Keratinocyte (primary cell): ENCODE results near the gene SVIP. TPM values are rescaled to one million over a fixed set of nuclear protein-coding genes. Genes with fewer than 3 reads are reported as not detected.

Experiments
- DNase-seq: peaks from one replicate; pipeline ENCODE4 v3.0.0-alpha.2; 2011; ENCODE audit warnings: low read depth, missing footprints, low spot score
- FAIRE-seq: peaks from 2 replicates; lab custom pipeline; 2011; peaks lifted over from hg19 to GRCh38; lab: Jason Lieb, UNC
- H2AFZ ChIP-seq: 2 replicates; pipeline ENCODE4 v1.6.0; 2012; ENCODE audit warnings: low read length, control low read depth, inconsistent platforms; ENCODE audit not compliant: control insufficient read depth
- H3K27ac ChIP-seq: 2 replicates; pipeline ENCODE4 v1.5.1; 2011; ENCODE audit warnings: low read length; ENCODE audit not compliant: control insufficient read depth, insufficient read depth
- H3K27me3 ChIP-seq: 3 replicates; pipeline ENCODE4 v1.6.0; 2011; ENCODE audit warnings: low read length; ENCODE audit not compliant: control insufficient read depth, insufficient read depth; ENCODE audit errors: extremely low read depth
- H3K36me3 ChIP-seq, 2 experiments: 2 replicates in 1 of 2; 3 replicates in 1 of 2; pipeline ENCODE4 v1.5.1; 2011; ENCODE audit warnings: low read length in 2 of 2, mild to moderate bottlenecking in 1 of 2; ENCODE audit not compliant: control insufficient read depth in 2 of 2, insufficient read depth in 2 of 2; ENCODE audit errors: extremely low read depth in 1 of 2
- H3K4me1 ChIP-seq: 3 replicates; pipeline ENCODE4 v1.5.1; 2011; ENCODE audit warnings: low read length; ENCODE audit not compliant: control insufficient read depth, insufficient read depth; ENCODE audit errors: extremely low read depth
- H3K4me2 ChIP-seq: 3 replicates; pipeline ENCODE4 v1.6.0; 2011; ENCODE audit warnings: low read depth, low read length; ENCODE audit not compliant: control insufficient read depth, insufficient read depth; ENCODE audit errors: extremely low read depth
- H3K4me3 ChIP-seq, 3 experiments: fragments of 200-600 bp in 1 of 3; sonication (generic) in 1 of 3; 2 replicates in 2 of 3; 3 replicates in 1 of 3; pipeline ENCODE4 v1.5.1; 2011 to 2016; ENCODE audit warnings: low read length in 3 of 3, mild to moderate bottlenecking in 3 of 3, control low read depth in 2 of 3, inconsistent platforms in 1 of 3, low read depth in 1 of 3, mixed read lengths in 1 of 3, mixed run types in 1 of 3, moderate library complexity in 1 of 3; ENCODE audit not compliant: control insufficient read depth in 2 of 3, insufficient read depth in 2 of 3; ENCODE audit errors: extremely low read depth in 1 of 3
- H3K79me2 ChIP-seq: 2 replicates; pipeline ENCODE4 v1.6.0; 2012; ENCODE audit warnings: low read length; ENCODE audit not compliant: control insufficient read depth, insufficient read depth
- H3K9ac ChIP-seq: 3 replicates; pipeline ENCODE4 v1.6.0; 2011; ENCODE audit warnings: low read length; ENCODE audit not compliant: control insufficient read depth, insufficient read depth; ENCODE audit errors: extremely low read depth
- H3K9me1 ChIP-seq: 3 replicates; pipeline ENCODE4 v1.6.0; 2011; ENCODE audit warnings: low read length; ENCODE audit not compliant: control insufficient read depth, insufficient read depth; ENCODE audit errors: extremely low read depth
- H3K9me3 ChIP-seq: 2 replicates; pipeline ENCODE4 v1.5.1; 2012; ENCODE audit warnings: low read depth, low read length; ENCODE audit not compliant: control insufficient read depth
- H4K20me1 ChIP-seq: 3 replicates; pipeline ENCODE4 v1.6.0; 2011; ENCODE audit warnings: low read length; ENCODE audit not compliant: control insufficient read depth, insufficient read depth; ENCODE audit errors: extremely low read depth
- EZH2 ChIP-seq: IDR thresholded peaks from one replicate; pipeline ENCODE4 v1.6.1; 2012; ENCODE audit warnings: inconsistent platforms, mild to moderate bottlenecking, low read length, moderate library complexity
- dilution Hi-C: fragments of 300-500 bp; cut with MboI; formaldehyde crosslinking; loops from one replicate; pipeline ENCODE4 v1.7.0; 2020; ENCODE audit warnings: low sequenced_read_pairs; ENCODE audit not compliant: extremely low pct_ligation_motif_present
- polyA plus RNA-seq, 5 experiments: library from polyadenylated mRNA; depleted of rRNA in 3 of 5; stranded (reverse) in 3 of 5; stranded (forward) in 1 of 5; unstranded in 1 of 5; fragments of >200 nt; gene quantifications; 1 replicate in 1 of 5; 2 replicates in 3 of 5; 3 replicates in 1 of 5; pipeline versions ENCODE4 v1.2.1 to v1.2.3, GENCODE V29; 2011 to 2012; ENCODE audit warnings: missing spikeins in 2 of 5, low read depth in 1 of 5, low replicate concordance in 1 of 5
- TF ChIP-seq, protein P1 (sequence below), 3 experiments: IDR thresholded peaks in 1 of 3; conservative IDR thresholded peaks in 1 of 3; optimal IDR thresholded peaks in 1 of 3; 2 replicates in 2 of 3; 3 replicates in 1 of 3; pipeline versions ENCODE3 to v1.5.1; 2011; ENCODE audit warnings: low read length in 3 of 3, mild to moderate bottlenecking in 3 of 3, moderate library complexity in 2 of 3, control low read depth in 1 of 3, inconsistent platforms in 1 of 3; ENCODE audit not compliant: insufficient read depth in 2 of 3; ENCODE audit errors: extremely low read depth in 1 of 3

SVIP gene
- polyA plus RNA-seq, 1 donor (not counting 4 experiments of a cell fraction or from before 2014, with no cell fraction given), result 3.3 TPM

DNA sequence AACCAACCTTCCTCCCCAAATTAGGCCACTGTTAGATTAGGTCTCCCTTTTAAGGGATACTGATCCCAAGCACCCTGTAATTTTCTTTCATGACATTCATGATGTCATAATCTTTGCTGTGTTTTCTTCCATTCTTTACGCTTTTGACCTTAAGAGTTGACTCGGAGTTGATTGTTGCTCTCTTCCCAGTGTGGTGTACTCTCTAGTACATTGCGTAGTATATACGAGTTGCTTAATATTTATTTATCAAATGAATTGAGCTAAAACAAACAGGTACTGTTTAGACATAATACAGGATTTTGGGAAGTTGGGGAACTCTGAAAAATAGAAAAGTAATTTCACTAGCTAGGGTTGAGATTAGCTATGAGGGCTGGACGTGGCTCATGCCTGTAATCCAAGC is 49.8 kb downstream of the SVIP start:
- Histone ChIP-seq H3K4me1 (no peaks in the 10 kb centered on the region), H3K4me2 (no peak overlapping the region), H3K36me3 (no peaks in the 10 kb centered on the region), H3K9me1 (no peaks in the 10 kb centered on the region), H3K27me3 (no peaks in the 10 kb centered on the region), H3K4me3 (no peak overlapping the region), H3K9ac (no peak overlapping the region), H2AFZ (no peak overlapping the region), H4K20me1 (no peaks in the 10 kb centered on the region), H3K9me3 (no peaks in the 10 kb centered on the region), H3K27ac (no peak overlapping the region), H3K79me2 (no peaks in the 10 kb centered on the region)
- TF ChIP-seq EZH2, result no peak
- TF ChIP-seq, protein P1, sequence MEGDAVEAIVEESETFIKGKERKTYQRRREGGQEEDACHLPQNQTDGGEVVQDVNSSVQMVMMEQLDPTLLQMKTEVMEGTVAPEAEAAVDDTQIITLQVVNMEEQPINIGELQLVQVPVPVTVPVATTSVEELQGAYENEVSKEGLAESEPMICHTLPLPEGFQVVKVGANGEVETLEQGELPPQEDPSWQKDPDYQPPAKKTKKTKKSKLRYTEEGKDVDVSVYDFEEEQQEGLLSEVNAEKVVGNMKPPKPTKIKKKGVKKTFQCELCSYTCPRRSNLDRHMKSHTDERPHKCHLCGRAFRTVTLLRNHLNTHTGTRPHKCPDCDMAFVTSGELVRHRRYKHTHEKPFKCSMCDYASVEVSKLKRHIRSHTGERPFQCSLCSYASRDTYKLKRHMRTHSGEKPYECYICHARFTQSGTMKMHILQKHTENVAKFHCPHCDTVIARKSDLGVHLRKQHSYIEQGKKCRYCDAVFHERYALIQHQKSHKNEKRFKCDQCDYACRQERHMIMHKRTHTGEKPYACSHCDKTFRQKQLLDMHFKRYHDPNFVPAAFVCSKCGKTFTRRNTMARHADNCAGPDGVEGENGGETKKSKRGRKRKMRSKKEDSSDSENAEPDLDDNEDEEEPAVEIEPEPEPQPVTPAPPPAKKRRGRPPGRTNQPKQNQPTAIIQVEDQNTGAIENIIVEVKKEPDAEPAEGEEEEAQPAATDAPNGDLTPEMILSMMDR (optimal IDR thresholded peaks at IDR 0.05 in 1 of 3, IDR thresholded peaks at IDR 0.05 in 1 of 3, conservative IDR thresholded peaks at IDR 0.05 in 1 of 3; ENCODE audit: extremely low read depth in 1 of 3, insufficient read depth in 2 of 3, low read length in 3 of 3), result no peak
- no peak for DNase-seq
- dilution Hi-C loops, result loop anchor here (25.0 kb wide), 2 partner anchors 93 to 218 kb away; no protein-coding TSS in a partner anchor
- no peak for FAIRE-seq

DNA sequence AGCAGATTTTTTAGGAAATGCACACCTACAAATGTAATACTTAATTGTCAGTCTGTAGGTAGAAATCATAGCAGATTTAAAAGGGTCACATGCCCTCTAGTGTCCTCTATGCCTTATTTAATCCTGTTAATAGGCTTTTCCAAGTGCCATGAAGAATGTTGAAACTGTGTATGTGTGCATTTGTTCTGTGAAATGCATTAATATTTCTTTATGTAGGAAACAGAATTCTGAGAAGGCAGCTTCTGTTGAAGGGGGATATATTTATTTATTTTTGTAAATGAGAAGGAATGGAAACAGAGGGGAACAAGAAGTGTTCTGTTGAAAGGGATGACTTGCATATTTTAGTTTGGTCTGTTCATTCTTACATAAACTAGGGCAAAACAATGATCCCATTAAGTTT is 51.0 kb downstream of the SVIP start:
- Histone ChIP-seq H3K4me1 (no peaks in the 10 kb centered on the region), H3K27me3 (no peaks in the 10 kb centered on the region), H3K27ac (no peak overlapping the region), H3K4me2 (no peak overlapping the region), H3K9me3 (no peaks in the 10 kb centered on the region), H3K36me3 (no peaks in the 10 kb centered on the region), H2AFZ (no peak overlapping the region), H3K79me2 (no peaks in the 10 kb centered on the region), H3K4me3 (no peak overlapping the region), H3K9me1 (no peaks in the 10 kb centered on the region), H4K20me1 (no peaks in the 10 kb centered on the region), H3K9ac (no peak overlapping the region)
- TF ChIP-seq EZH2, result no peak
- TF ChIP-seq, protein P1 (optimal IDR thresholded peaks at IDR 0.05 in 1 of 3, IDR thresholded peaks at IDR 0.05 in 1 of 3, conservative IDR thresholded peaks at IDR 0.05 in 1 of 3; ENCODE audit: extremely low read depth in 1 of 3, insufficient read depth in 2 of 3, low read length in 3 of 3), result no peak
- FAIRE-seq (no peak), DNase-seq (no peak)
- dilution Hi-C loops, result loop anchor here (25.0 kb wide), 2 partner anchors 91 to 216 kb away; no protein-coding TSS in a partner anchor
